Activated gamma-delta T cell treated with anti-CD3 and anti-CD28 coated beads, Interleukin-2, amount 50 U/mL, for 16 hours (primary cell): ENCODE measurements around the gene DACT2.

Experiments
- DNase-seq: peaks from one replicate; pipeline ENCODE4 v3.0.0-alpha.2; 2020; ENCODE audit warnings: low read depth

The DACT2 gene

GRCh38 chr6:168263351-168263905, 56.1 kb downstream of the DACT2 start:
- DNase-seq = no peak

GRCh38 chr6:168261234-168261633, 58.3 kb downstream of the DACT2 start:
- no peak for DNase-seq

DNA sequence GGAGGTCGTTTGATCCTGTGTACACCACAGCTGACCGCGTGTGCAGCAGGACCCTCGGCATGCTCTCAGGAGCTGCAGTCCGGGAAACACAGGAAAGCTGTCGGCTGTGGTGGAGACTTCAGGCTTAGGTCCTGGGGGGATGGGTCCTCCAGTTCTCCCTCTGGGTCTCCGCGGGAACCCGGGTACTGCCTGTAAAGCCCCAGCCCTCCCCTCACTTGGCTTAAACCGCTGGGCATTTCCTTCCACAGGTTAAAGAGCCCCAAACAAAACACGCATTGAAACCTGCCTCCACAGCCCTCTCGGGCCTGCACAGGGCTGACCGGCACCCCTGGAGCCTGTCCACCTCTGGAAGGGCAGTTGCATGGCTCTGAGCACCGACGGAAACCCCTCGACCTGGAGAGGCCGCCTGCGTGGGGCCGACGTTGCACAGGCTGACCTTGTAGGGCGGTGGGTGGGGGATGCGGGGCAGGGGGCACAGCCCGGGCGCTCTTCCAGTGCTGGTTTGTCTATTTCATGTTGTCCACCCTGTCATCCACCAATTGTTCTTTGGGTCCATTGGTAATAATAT, 59.1 kb downstream of the DACT2 start:
- DNase-seq = no peak

GRCh38 chr6:168258795-168259194, 60.8 kb downstream of the DACT2 start:
- no peak for DNase-seq

GRCh38 chr6:168256940-168257339, 62.6 kb downstream of the DACT2 start:
- no peak for DNase-seq
